LNCAP (cell line): ENCODE measurements around the gene TREML2.

Experiments
- CTCF ChIP-seq: fragments of 450-650 bp; IDR thresholded peaks from 2 replicates; pipeline ENCODE4 v1.5.1; 2017; ENCODE audit warnings: mild to moderate bottlenecking

The TREML2 gene

GRCh38 chr6:41216616-41217015 lies 15.7 kb upstream of the TREML2 start:
- TF ChIP-seq CTCF, result no peak

- TF ChIP-seq CTCF, result no peak
These were observed 14.8 kb upstream of the TREML2 start for GRCh38 chr6:41215777-41216176.

- no peak for TF ChIP-seq CTCF
These were observed 13.8 kb upstream of the TREML2 start for GRCh38 chr6:41214559-41215238.

GRCh38 chr6:41209547-41210320 lies 8.8 kb upstream of the TREML2 start:
- no peak for TF ChIP-seq CTCF

GRCh38 chr6:41208439-41209106 lies 7.6 kb upstream of the TREML2 start:
- TF ChIP-seq CTCF, result no peak

GRCh38 chr6:41204156-41204555 lies 3.2 kb upstream of the TREML2 start:
- TF ChIP-seq CTCF, result no peak

GRCh38 chr6:41201764-41202173 lies 820 bp upstream of the TREML2 start:
- no peak for TF ChIP-seq CTCF
